SU-DHL-6 (cell line): ENCODE data around the gene PTPRJ.

Experiments
- H2AFZ ChIP-seq: fragments of 200-600 bp; sonication (generic); 2 replicates; pipeline ENCODE4 v1.6.1; 2014; ENCODE audit warnings: low read depth, mild to moderate bottlenecking, moderate library complexity, mixed read lengths, antibody characterized with exemption, low read length; ENCODE audit not compliant: severe bottlenecking
- H3F3A ChIP-seq: fragments of 200-600 bp; shearing (Covaris generic); 2 replicates; pipeline ENCODE4 v1.6.0; 2016; ENCODE audit warnings: antibody characterized with exemption, mild to moderate bottlenecking; ENCODE audit not compliant: insufficient read depth
- H3K27ac ChIP-seq: fragments of 200-600 bp; sonication (generic); 2 replicates; pipeline ENCODE4 v1.5.1; 2016; ENCODE audit warnings: low read depth, mild to moderate bottlenecking, low read length, moderate library complexity, mixed read lengths
- H3K27me3 ChIP-seq: fragments of 200-600 bp; sonication (generic), shearing (Covaris generic); 2 replicates; pipeline ENCODE4 v1.6.0; 2014; ENCODE audit warnings: mild to moderate bottlenecking, low read length
- H3K36me3 ChIP-seq: fragments of 200-600 bp; sonication (generic); 2 replicates; pipeline ENCODE4 v1.6.1; 2014; ENCODE audit warnings: mild to moderate bottlenecking, low read length, mixed read lengths
- H3K4me2 ChIP-seq: fragments of 300-600, 200-600 bp; shearing (Covaris generic), sonication (generic); 2 replicates; pipeline ENCODE4 v1.6.0; 2014; ENCODE audit warnings: low read length, low read depth, mild to moderate bottlenecking; ENCODE audit not compliant: poor library complexity, severe bottlenecking
- H3K4me3 ChIP-seq: fragments of 200-600 bp; sonication (generic); 2 replicates; pipeline ENCODE4 v1.5.1; 2014; ENCODE audit warnings: antibody characterized with exemption, low read length, mild to moderate bottlenecking, mixed read lengths; ENCODE audit not compliant: insufficient read depth, poor library complexity, severe bottlenecking
- H3K79me2 ChIP-seq: fragments of 200-600 bp; sonication (generic); 2 replicates; pipeline ENCODE4 v1.6.1; 2014; ENCODE audit warnings: mild to moderate bottlenecking, low read length, moderate library complexity; ENCODE audit not compliant: insufficient read depth
- H3K9ac ChIP-seq: fragments of 200-600 bp; sonication (generic); 2 replicates; pipeline ENCODE4 v1.7.0; 2014; ENCODE audit warnings: mild to moderate bottlenecking, low read length
- H3K9me2 ChIP-seq: fragments of 200-600 bp; sonication (generic); replicated peaks from 2 replicates; pipeline ENCODE4 v1.6.1; 2014; ENCODE audit warnings: low read length; ENCODE audit not compliant: insufficient read depth
- H3K9me3 ChIP-seq: fragments of 200-600 bp; sonication (generic); 2 replicates; pipeline ENCODE4 v1.6.1; 2014; ENCODE audit warnings: low read length, mixed read lengths; ENCODE audit not compliant: insufficient read depth
- H4K20me1 ChIP-seq: fragments of 200-600 bp; sonication (generic); 2 replicates; pipeline ENCODE4 v1.6.1; 2014; ENCODE audit warnings: low read depth, mild to moderate bottlenecking, antibody characterized with exemption, low read length, moderate library complexity, mixed read lengths
- EZH2phosphoT487 ChIP-seq: fragments of 200-600 bp; sonication (generic), shearing (Covaris generic); conservative IDR thresholded peaks from 2 replicates; pipeline ENCODE4 v1.6.1; 2018; ENCODE audit warnings: mild to moderate bottlenecking, antibody characterized with exemption, low read length, moderate library complexity, mixed read lengths
- TF ChIP-seq, protein P1 (sequence below): fragments of 200-600 bp; sonication (generic); IDR thresholded peaks from one replicate; pipeline ENCODE4 v1.5.1; 2017; ENCODE audit warnings: antibody characterized with exemption, mild to moderate bottlenecking, low read length, moderate library complexity; ENCODE audit not compliant: insufficient read depth, poor library complexity, severe bottlenecking

Gene PTPRJ

DNA sequence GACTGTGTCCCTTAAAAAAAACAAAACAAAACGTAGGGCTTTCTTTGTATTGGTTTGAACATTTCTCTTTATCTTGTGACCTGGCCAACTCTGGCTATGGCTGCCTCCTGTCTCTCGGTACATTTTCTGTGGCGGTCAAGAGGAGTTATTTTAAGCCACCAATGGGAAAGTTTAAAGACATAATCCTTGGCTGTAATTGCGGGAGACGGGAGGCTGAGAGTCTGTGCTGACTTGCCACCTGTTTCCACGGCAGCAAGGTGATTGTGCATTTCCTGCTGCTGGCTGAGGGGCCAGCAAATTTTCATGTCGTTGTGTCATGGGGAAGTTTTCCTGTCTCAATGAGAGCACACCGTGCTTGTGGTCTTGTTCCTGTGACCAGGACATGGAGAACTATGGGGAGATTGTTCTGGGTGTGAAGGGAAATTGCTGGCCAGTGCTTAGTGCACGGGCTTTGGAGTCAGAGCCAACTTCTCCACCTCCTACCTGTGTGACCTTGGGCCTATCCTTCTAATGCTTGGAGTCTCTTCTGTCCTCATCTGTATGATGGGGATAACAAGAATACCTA lies 11.0 kb downstream of the PTPRJ start:
- no peak overlapping the region for H3K4me2 ChIP-seq
- no peaks in the 10 kb centered on the region for H3K36me3 ChIP-seq
- H3K27me3 ChIP-seq, result no peaks in the 10 kb centered on the region
- no peaks in the 10 kb centered on the region for H3F3A ChIP-seq
- H2AFZ ChIP-seq, result no peak overlapping the region
- no peak overlapping the region for H3K27ac ChIP-seq
- no peak overlapping the region for H3K4me3 ChIP-seq
- no peaks in the 10 kb centered on the region for H3K79me2 ChIP-seq
- H4K20me1 ChIP-seq, result no peaks in the 10 kb centered on the region
- H3K9me2 ChIP-seq, result no peaks in the 10 kb centered on the region
- TF ChIP-seq, protein P1, sequence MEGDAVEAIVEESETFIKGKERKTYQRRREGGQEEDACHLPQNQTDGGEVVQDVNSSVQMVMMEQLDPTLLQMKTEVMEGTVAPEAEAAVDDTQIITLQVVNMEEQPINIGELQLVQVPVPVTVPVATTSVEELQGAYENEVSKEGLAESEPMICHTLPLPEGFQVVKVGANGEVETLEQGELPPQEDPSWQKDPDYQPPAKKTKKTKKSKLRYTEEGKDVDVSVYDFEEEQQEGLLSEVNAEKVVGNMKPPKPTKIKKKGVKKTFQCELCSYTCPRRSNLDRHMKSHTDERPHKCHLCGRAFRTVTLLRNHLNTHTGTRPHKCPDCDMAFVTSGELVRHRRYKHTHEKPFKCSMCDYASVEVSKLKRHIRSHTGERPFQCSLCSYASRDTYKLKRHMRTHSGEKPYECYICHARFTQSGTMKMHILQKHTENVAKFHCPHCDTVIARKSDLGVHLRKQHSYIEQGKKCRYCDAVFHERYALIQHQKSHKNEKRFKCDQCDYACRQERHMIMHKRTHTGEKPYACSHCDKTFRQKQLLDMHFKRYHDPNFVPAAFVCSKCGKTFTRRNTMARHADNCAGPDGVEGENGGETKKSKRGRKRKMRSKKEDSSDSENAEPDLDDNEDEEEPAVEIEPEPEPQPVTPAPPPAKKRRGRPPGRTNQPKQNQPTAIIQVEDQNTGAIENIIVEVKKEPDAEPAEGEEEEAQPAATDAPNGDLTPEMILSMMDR, result no peak
- TF ChIP-seq EZH2phosphoT487, result no peak
- H3K9me3 ChIP-seq, result no peaks in the 10 kb centered on the region
- no peak overlapping the region for H3K9ac ChIP-seq

DNA sequence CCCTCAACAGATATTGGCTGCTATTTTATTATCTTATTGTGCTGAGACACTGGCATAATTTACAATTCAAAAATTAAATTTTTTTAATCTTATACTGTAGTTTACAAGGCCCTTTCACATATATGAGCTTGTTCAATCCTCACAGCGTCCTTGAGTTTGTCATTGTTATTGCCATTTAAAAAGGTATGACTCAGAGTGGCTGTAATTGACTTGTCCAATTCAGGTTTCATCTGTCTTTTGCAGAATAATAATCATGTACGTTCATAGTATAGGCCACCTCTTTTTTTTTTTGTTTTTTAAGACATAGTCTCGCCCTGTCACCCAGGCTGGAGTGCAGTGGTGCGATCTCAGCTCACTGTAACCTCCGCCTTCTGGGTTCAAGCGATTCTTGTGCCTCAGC lies 11.5 kb downstream of the PTPRJ start:
- TF ChIP-seq, protein P1, result no peak
- no peak for TF ChIP-seq EZH2phosphoT487
- no peak overlapping the region for H3K9ac ChIP-seq
- H3K36me3 ChIP-seq, result no peaks in the 10 kb centered on the region
- H3K27me3 ChIP-seq, result no peaks in the 10 kb centered on the region
- no peaks in the 10 kb centered on the region for H3K9me2 ChIP-seq
- H3K27ac ChIP-seq, result no peak overlapping the region
- H3F3A ChIP-seq, result no peaks in the 10 kb centered on the region
- H3K4me3 ChIP-seq, result no peak overlapping the region
- no peaks in the 10 kb centered on the region for H4K20me1 ChIP-seq
- H3K9me3 ChIP-seq, result no peaks in the 10 kb centered on the region
- no peak overlapping the region for H2AFZ ChIP-seq
- H3K79me2 ChIP-seq, result no peaks in the 10 kb centered on the region
- H3K4me2 ChIP-seq, result no peak overlapping the region

DNA sequence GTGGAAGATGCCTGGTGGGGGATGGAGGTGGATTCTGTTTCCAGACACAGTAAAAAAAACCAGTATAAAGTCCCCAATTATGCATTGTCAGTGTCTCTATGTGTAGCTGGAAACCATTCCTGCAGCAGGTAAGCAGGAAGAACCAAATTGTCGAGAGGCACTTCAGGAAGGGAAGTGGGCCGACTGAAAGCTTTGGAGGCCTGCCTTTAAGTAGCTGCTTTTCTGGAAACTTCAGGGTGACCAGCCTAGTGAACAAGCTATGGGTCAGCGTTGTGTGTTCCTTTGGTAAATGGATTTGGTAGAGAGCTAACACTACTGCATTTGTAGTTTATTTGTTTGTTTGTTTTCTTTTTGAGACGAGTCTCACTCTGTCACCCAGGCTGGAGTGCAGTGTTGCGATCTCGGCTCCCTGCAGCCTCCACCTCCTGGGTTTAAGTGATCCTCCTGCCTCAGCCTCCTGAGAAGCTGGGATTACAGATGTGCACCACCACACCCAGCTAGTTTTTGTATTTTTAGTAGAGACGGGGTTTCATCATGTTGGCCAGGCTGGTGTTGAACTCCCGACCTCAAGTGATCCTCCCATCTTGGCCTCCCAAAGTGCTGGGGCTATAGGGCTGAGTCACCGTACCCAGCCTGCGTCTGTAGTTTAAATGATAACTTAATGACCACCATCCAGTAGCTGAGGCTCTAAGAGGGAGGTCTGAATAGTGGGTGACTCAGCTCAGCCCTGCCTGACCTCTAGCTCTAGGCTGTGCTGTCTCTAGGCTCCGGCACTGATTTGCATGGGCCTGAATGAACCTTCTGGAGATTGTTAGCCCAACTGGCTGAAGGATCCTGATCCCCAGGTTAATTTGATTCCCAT lies 12.8 kb downstream of the PTPRJ start:
- no peak overlapping the region for H2AFZ ChIP-seq
- no peaks in the 10 kb centered on the region for H3K79me2 ChIP-seq
- H3K4me3 ChIP-seq, result no peak overlapping the region
- H3F3A ChIP-seq, result no peaks in the 10 kb centered on the region
- H3K9me2 ChIP-seq, result no peaks in the 10 kb centered on the region
- no peaks in the 10 kb centered on the region for H4K20me1 ChIP-seq
- no peak overlapping the region for H3K27ac ChIP-seq
- no peaks in the 10 kb centered on the region for H3K9me3 ChIP-seq
- H3K4me2 ChIP-seq, result no peak overlapping the region
- no peaks in the 10 kb centered on the region for H3K36me3 ChIP-seq
- no peaks in the 10 kb centered on the region for H3K27me3 ChIP-seq
- TF ChIP-seq, protein P1, result no peak
- no peak for TF ChIP-seq EZH2phosphoT487
- H3K9ac ChIP-seq, result no peak overlapping the region
